VCaP (cell line): ENCODE measurements around the gene CDX2.

Experiments
- H3K27ac ChIP-seq: fragments of 450-650 bp; 2 replicates; pipeline ENCODE4 v1.5.1; 2017
- TF ChIP-seq, protein P1 (sequence below): fragments of 450-650 bp; conservative IDR thresholded peaks from 2 replicates; pipeline ENCODE4 v1.5.1; 2017; ENCODE audit warnings: mild to moderate bottlenecking, moderate library complexity

Gene CDX2

DNA sequence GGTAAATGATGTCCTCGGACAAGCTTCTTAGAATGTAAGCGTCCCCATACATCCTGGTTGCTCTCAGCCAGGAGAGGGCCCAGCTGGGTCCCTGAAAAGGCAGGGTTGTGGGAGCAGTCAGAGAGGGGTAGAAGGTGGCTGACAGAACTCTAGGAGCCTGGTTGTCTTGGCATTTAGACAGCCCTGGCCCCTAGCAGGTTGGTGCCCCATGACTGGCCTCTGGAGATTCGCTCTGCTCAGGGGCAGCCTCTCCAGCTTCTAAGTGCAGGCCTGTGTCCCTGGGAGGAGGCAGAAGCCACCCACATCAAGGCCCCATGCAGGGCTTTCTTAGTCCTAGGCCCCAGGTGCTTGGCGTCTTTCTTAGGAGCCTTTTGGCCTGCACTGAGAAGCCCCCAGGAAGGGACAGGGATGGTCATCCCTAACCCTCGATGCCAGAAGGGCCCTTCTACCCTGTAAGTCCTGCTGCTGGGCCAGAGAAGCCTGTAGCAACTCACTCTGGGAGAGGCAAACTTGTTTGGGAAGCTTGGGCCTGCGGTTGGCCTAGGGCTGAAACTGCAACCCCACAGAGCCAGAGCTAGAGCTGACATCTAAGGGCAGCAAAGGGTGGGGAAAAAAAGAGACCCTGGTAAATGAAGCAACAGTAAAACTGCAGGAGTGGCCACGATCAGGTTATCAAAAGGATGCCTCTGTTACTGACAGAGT, 2.8 kb upstream of the CDX2 start:
- TF ChIP-seq, protein P1, sequence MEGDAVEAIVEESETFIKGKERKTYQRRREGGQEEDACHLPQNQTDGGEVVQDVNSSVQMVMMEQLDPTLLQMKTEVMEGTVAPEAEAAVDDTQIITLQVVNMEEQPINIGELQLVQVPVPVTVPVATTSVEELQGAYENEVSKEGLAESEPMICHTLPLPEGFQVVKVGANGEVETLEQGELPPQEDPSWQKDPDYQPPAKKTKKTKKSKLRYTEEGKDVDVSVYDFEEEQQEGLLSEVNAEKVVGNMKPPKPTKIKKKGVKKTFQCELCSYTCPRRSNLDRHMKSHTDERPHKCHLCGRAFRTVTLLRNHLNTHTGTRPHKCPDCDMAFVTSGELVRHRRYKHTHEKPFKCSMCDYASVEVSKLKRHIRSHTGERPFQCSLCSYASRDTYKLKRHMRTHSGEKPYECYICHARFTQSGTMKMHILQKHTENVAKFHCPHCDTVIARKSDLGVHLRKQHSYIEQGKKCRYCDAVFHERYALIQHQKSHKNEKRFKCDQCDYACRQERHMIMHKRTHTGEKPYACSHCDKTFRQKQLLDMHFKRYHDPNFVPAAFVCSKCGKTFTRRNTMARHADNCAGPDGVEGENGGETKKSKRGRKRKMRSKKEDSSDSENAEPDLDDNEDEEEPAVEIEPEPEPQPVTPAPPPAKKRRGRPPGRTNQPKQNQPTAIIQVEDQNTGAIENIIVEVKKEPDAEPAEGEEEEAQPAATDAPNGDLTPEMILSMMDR = no peak
- no peak overlapping the region for H3K27ac ChIP-seq

DNA sequence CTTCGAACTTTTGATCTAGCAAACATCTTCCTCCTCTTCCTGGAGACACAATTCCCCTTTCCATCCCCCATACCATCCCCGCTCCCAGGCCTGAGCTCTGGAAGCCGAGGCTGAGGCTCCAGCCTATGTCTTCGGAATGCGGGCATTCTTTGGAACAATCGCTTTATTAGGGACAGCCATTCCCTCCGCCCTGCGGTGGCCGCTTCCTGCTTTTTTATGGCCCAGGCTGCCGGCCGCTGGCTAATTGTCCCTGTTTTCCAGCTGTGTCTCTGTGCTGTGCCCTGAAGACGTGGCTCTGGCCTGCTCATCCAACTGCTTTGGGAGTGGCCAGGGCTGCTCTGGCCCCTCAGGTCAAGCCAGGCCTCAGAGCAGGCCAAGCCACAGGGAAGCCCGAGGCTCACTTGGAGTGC, 2.1 kb upstream of the CDX2 start:
- H3K27ac ChIP-seq = no peak overlapping the region
- TF ChIP-seq, protein P1 = no peak

DNA sequence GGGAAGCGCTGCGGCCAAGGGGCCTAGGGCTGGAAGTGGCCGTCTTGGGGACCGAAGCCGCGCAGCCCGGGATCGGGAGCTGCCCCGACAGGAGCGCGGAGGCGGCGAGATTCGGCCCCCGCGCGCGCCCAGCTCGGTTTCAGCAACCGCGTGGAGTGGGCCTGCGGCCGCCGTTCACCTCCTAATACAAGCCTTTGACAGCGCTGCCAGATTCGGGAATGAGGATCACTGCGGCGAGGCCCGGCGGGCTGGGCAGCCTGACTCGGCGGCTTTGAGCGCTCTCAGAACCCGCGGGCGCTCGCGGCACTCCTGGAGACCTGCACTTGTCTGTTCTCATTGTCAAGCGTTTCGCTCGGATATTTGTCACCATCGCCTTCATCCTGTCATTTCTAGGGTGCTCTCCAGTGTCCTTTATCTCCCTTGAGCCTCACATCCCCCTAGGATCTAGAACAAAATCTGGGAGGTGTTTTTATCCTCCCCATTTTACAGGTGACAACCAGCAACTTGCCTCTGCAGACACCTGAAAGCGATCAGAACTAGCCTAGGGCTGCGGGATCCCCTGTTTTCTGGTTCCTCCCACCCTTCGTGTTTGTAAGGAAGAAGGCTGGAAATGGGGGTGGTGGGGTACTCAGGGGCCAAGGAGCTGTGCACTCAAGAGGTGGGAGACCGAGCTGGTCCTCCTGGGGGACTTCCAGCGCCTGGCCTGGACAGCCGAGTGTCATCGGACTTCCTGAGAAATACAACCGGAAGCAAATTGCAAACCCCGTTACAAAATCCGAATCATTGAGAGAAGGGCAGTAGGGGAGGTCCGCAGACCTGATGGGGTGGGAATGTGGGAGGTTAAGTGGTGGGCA, 1.5 kb upstream of the CDX2 start:
- H3K27ac ChIP-seq = no peak overlapping the region
- TF ChIP-seq, protein P1 = no peak

DNA sequence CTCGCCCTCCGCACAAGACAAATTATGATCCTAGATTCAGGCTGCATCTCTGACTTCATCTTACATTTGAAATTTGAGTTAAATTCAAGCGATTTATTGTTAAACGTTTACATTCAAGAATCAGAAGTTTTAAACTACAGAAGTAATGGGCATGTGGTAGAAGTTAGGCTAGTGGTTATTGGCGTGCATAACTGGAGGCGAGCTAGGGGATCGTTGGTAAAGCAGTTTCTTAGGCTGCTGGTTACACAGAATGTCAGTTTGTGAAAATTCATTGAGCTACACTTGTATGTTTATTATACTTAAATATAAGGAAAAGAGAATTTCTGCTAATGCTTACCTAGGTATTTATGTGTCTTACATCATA, 733 bp upstream of the CDX2 start:
- peak overlapping the region; percentile 89; the same call in 1 of the 2 replicates for H3K27ac ChIP-seq
- TF ChIP-seq, protein P1 = no peak

DNA sequence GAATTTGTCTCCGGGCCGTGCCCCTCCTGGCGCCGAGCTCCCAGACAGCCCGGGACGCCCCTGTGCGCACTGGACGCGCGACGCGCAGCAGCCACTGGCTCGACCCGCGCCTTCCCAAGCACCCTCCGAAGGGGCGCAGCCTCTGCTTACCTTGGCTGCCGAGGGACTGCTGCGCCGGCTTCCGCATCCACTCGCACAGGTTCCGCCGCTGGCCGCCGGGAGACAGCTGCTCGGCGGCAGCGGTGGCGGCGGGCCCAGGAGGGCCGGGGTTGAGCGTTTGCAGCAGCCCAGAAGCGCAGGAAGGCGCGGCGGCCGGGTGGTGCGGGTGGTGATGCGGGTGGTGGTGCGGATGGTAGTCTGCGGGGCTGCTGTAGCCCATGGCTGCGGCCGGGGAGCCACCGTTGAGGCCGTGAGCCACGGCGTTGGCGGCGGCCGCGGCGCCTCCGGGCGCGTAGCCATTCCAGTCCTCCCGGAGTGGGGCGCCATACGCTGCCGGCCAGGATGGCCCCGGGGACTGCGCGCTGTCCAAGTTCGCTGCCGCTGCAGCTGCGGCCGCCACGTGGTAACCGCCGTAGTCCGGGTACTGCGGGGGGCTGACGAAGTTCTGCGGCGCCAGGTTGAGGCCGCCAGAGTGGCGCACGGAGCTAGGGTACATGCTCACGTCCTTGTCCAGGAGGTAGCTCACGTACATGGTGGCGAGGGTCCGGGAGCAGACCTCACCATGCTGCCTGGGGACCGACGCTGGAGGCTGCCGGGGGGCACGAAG, 616 bp downstream of the CDX2 start:
- peak overlapping the region; percentile 89 for H3K27ac ChIP-seq
- TF ChIP-seq, protein P1 = peak; percentile 34

DNA sequence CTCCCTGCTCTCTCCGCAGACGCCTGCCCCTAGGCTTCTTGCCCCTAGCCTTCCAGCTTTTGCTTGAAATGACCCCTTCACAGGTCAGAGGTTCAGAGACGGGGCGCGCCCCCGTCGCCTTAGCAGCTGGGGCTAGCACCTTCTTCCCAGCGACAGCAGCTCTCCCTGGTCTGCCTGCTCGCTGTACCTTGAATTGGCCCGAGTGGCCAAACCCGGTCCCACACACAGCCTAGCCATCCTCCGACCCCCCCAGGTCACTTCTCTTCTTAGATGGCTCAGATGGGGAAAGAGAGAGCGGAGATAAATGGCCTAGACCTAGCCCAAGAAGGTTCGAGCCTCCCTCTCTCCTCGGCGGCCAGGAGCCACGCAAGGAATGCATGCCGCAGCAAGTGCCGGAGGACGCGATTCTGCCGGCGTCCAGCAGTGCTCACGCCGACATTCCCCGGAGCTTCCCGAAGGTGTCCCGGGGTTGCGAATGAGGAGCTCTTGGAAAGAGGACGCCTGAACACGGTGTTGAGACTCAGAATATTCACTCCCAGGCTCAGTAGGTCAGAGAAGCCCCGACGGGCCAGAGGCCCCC, 1.3 kb downstream of the CDX2 start:
- TF ChIP-seq, protein P1 = no peak
- H3K27ac ChIP-seq = peak overlapping the region; percentile 89; the same call in 1 of the 2 replicates
